Peyer's patch (tissue), 4 donors: ENCODE measurements around the gene TIMM13. TPM values are rescaled to one million over a fixed set of nuclear protein-coding genes. Genes with fewer than 3 reads are reported as not detected.

Experiments used
- DNase-seq, 3 donors: peaks; one replicate each; pipeline ENCODE4 v3.0.0-alpha.2; 2017 to 2019
- H3K27ac ChIP-seq, 4 donors: fragments of 200-600 bp; sonication (generic); one replicate each; pipeline ENCODE4 v1.5.1; 2016 to 2019
- H3K27me3 ChIP-seq, 2 donors: fragments of 200-600 bp; sonication (generic); one replicate each; pipeline ENCODE4 v1.5.1; 2019
- H3K36me3 ChIP-seq, 3 donors: fragments of 200-600 bp; sonication (generic); one replicate each; pipeline ENCODE4 v1.5.1; 2016 to 2019
- H3K4me1 ChIP-seq, 4 donors: fragments of 200-600 bp; sonication (generic); one replicate each; pipeline ENCODE4 v1.5.1; 2016 to 2019
- H3K4me3 ChIP-seq, 4 donors: fragments of 200-600 bp; sonication (generic); 1 replicate in 3 of 4; 2 replicates in 1 of 4; pipeline ENCODE4 v1.5.1; 2016 to 2019; ENCODE audit warnings: mild to moderate bottlenecking in 1 of 4
- H3K9me3 ChIP-seq, 4 donors: fragments of 200-600 bp; sonication (generic); one replicate each; pipeline ENCODE4 v1.5.1; 2016 to 2019; ENCODE audit warnings: mild to moderate bottlenecking in 1 of 4
- CTCF ChIP-seq, 6 experiments: fragments of 450-650 bp in 4 of 6; fragments of 200-600 bp in 2 of 6; sonication (generic) in 1 of 6; IDR thresholded peaks; one replicate each; pipeline ENCODE4 v1.5.1; 2017 to 2019; ENCODE audit warnings: antibody characterized with exemption in 6 of 6, mild to moderate bottlenecking in 3 of 6, moderate library complexity in 1 of 6
- POLR2A ChIP-seq, 2 donors: fragments of 450-650 bp; IDR thresholded peaks; one replicate each; pipeline ENCODE4 v1.5.1; 2017; ENCODE audit warnings: antibody characterized with exemption in 2 of 2, mild to moderate bottlenecking in 2 of 2, moderate library complexity in 2 of 2
- total RNA-seq, 4 donors: library from RNA; depleted of rRNA; stranded (reverse); fragments of >200 nt; gene quantifications; one replicate each; pipeline ENCODE4 v1.1.0, GENCODE V29; 2016

The TIMM13 gene
- total RNA-seq, 4 donors from 2014 or later, result 28.1 to 44.4 (median 44.0) TPM

- Histone ChIP-seq H3K27ac (no peak overlapping the region), H3K4me3 (no peak overlapping the region), H3K36me3 (peaks cover 0 to 18% (median 0%) of the 10 kb centered on the region in 3 donors), H3K27me3 (no peaks in the 10 kb centered on the region), H3K9me3 (no peaks in the 10 kb centered on the region), H3K4me1 (no peaks in the 10 kb centered on the region)
- DNase-seq, result no peak
- TF ChIP-seq POLR2A (IDR thresholded peaks at IDR 0.05), result no peak
- TF ChIP-seq CTCF (IDR thresholded peaks at IDR 0.05), result no peak
These were observed 17.0 kb upstream of the TIMM13 start for GRCh38 chr19:2444251-2445002.

DNA sequence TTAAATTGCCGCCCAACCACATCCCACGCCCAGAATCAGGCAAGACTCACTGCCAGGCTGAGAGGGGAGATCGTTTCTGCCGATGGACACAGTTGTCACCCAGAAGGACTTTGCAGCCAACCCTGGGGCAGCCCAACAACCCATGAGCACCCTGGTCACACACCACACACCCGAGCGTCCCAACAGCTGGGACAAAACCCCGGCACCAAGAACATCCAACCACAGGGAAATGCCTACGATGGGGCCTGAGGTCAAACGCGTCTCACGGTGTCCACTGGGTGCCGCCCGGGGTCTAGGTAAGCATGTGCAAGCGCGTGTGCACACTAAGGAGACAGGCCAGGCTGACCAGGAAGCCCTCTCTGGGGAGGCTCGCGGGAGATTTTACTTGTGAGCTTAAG is 16.4 kb upstream of the TIMM13 start:
- Histone ChIP-seq H3K27ac (no peak overlapping the region), H3K4me1 (no peaks in the 10 kb centered on the region), H3K4me3 (no peak overlapping the region), H3K9me3 (no peaks in the 10 kb centered on the region), H3K27me3 (no peaks in the 10 kb centered on the region), H3K36me3 (peaks cover 0 to 18% (median 0%) of the 10 kb centered on the region in 3 donors)
- no peak for DNase-seq
- TF ChIP-seq CTCF (IDR thresholded peaks at IDR 0.05) (no peak), POLR2A (IDR thresholded peaks at IDR 0.05) (no peak)

GRCh38 chr19:2443116-2443784 is 15.9 kb upstream of the TIMM13 start:
- Histone ChIP-seq H3K27me3 (no peaks in the 10 kb centered on the region), H3K9me3 (no peaks in the 10 kb centered on the region), H3K4me3 (no peak overlapping the region), H3K27ac (no peak overlapping the region), H3K4me1 (no peaks in the 10 kb centered on the region), H3K36me3 (peaks cover 0 to 18% (median 0%) of the 10 kb centered on the region in 3 donors)
- DNase-seq, result no peak
- no peak for TF ChIP-seq POLR2A (IDR thresholded peaks at IDR 0.05)
- no peak for TF ChIP-seq CTCF (IDR thresholded peaks at IDR 0.05)

- H3K36me3 ChIP-seq, result peaks cover 0 to 32% (median 0%) of the 10 kb centered on the region in 3 donors
- no peaks in the 10 kb centered on the region for H3K9me3 ChIP-seq
- no peak for DNase-seq
- H3K4me1 ChIP-seq, result no peaks in the 10 kb centered on the region
- TF ChIP-seq POLR2A (IDR thresholded peaks at IDR 0.05) (no peak), CTCF (IDR thresholded peaks at IDR 0.05) (no peak)
- no peak overlapping the region for H3K27ac ChIP-seq
- no peak overlapping the region for H3K4me3 ChIP-seq
- no peaks in the 10 kb centered on the region for H3K27me3 ChIP-seq
These were observed 13.8 kb upstream of the TIMM13 start for GRCh38 chr19:2441096-2441752.

GRCh38 chr19:2440515-2440914 is 13.1 kb upstream of the TIMM13 start:
- Histone ChIP-seq H3K27me3 (no peaks in the 10 kb centered on the region), H3K4me3 (no peak overlapping the region), H3K9me3 (no peaks in the 10 kb centered on the region), H3K4me1 (no peaks in the 10 kb centered on the region), H3K36me3 (peaks cover 0 to 34% (median 0%) of the 10 kb centered on the region in 3 donors), H3K27ac (no peak overlapping the region)
- DNase-seq, result no peak
- TF ChIP-seq POLR2A (IDR thresholded peaks at IDR 0.05) (no peak), CTCF (IDR thresholded peaks at IDR 0.05) (no peak)
